PC-3 (cell line): Measurements from ENCODE around the gene GADD45GIP1. TPM values are rescaled to one million over a fixed set of nuclear protein-coding genes. Genes with fewer than 3 reads are reported as not detected.
"Not testable (repeated sequence)": the region's sequence is repeated elsewhere in the genome, so short reads cannot be mapped to it uniquely, and the experiment has no call there.

Source experiments
- ATAC-seq: fragments of 200-7000 bp; cut with Tn5 transposase; 2 replicates; pipeline ENCODE4 v1.9.1; 2020; ENCODE audit warnings: mild to moderate bottlenecking, moderate library complexity
- BruUV-seq: library from RNA; stranded (reverse); fragments of 400-500 nt; replicated peaks from 2 replicates; lab custom pipeline; 2021; lab: Mats Ljungman, UMichigan
- CTCF ChIA-PET: fragments of 300-600 bp; sonication (Branson Sonifier 250); formaldehyde crosslinking; loops from one replicate; lab custom pipeline; 2022; ENCODE audit warnings: antibody characterized with exemption; lab: Charles Lee
- POLR2A ChIA-PET: fragments of 300-600 bp; sonication (Branson Sonifier 250); formaldehyde crosslinking; loops from one replicate; lab custom pipeline; 2022; ENCODE audit warnings: antibody characterized with exemption; ENCODE audit not compliant: unreplicated experiment; lab: Charles Lee
- DNase-seq: peaks from one replicate; pipeline ENCODE4 v3.0.0-alpha.2; 2015
- H2AFZ ChIP-seq: fragments of 300-600 bp; sonication (generic); 2 replicates; pipeline ENCODE4 v1.6.0; 2016; ENCODE audit warnings: antibody characterized with exemption, low read length
- H3F3A ChIP-seq: fragments of 300-600 bp; sonication (generic); one replicate; pipeline ENCODE4 v1.6.0; 2017; ENCODE audit warnings: antibody characterized with exemption, low read length, control low read depth, mild to moderate bottlenecking; ENCODE audit not compliant: unreplicated experiment
- H3K27ac ChIP-seq: fragments of 300-600 bp; sonication (generic); 2 replicates; pipeline ENCODE4 v1.5.1; 2016; ENCODE audit warnings: mild to moderate bottlenecking, low read length
- H3K27me3 ChIP-seq: fragments of 300-600 bp; sonication (generic); 2 replicates; pipeline ENCODE4 v1.6.1; 2016; ENCODE audit warnings: low read length, mixed read lengths
- H3K36me3 ChIP-seq: fragments of 300-600 bp; sonication (generic); 2 replicates; pipeline ENCODE4 v1.6.1; 2016; ENCODE audit warnings: low read depth, mixed run types, low read length, mixed read lengths
- H3K4me1 ChIP-seq: fragments of 300-600 bp; sonication (generic); 2 replicates; pipeline ENCODE4 v1.5.1; 2016; ENCODE audit warnings: low read length; ENCODE audit not compliant: insufficient read depth
- H3K4me2 ChIP-seq: fragments of 300-600 bp; sonication (generic); 2 replicates; pipeline ENCODE4 v1.6.0; 2016; ENCODE audit warnings: low read length
- H3K4me3 ChIP-seq: fragments of 300-600 bp; sonication (generic); 2 replicates; pipeline ENCODE4 v1.5.1; 2016; ENCODE audit warnings: mild to moderate bottlenecking, low read length, mixed read lengths
- H3K79me2 ChIP-seq: fragments of 300-600 bp; sonication (generic); 2 replicates; pipeline ENCODE4 v1.6.1; 2017; ENCODE audit warnings: low read length, mixed read lengths
- H3K9ac ChIP-seq: fragments of 300-600 bp; sonication (generic); 2 replicates; pipeline ENCODE4 v1.6.0; 2016; ENCODE audit warnings: mild to moderate bottlenecking, low read length
- H3K9me2 ChIP-seq: fragments of 300-600 bp; sonication (generic); replicated peaks from 2 replicates; pipeline ENCODE4 v1.6.1; 2016; ENCODE audit warnings: mixed run types, low read length, mixed read lengths
- H3K9me3 ChIP-seq: fragments of 300-600 bp; sonication (generic); 2 replicates; pipeline ENCODE4 v1.6.1; 2016; ENCODE audit warnings: low read length, mixed read lengths
- H4K20me1 ChIP-seq: fragments of 300-600 bp; sonication (generic); 2 replicates; pipeline ENCODE4 v1.6.1; 2016; ENCODE audit warnings: low read length, mixed read lengths
- EZH2 ChIP-seq: fragments of 300-600 bp; sonication (generic); IDR thresholded peaks from one replicate; pipeline ENCODE4 v1.6.1; 2017; ENCODE audit warnings: antibody characterized with exemption, mild to moderate bottlenecking, low read length; ENCODE audit not compliant: unreplicated experiment
- EZH2phosphoT487 ChIP-seq: fragments of 300-600 bp; sonication (generic); IDR thresholded peaks from 2 replicates; pipeline ENCODE4 v1.6.1; 2018; ENCODE audit warnings: mild to moderate bottlenecking, antibody characterized with exemption, low read length, borderline replicate concordance
- intact Hi-C: fragments of 100-400 bp; cut with micrococcal nuclease; formaldehyde crosslinking; loops from 2 replicates; pipeline ENCODE4 v1.9.0; 2023
- total RNA-seq: library from RNA; depleted of rRNA; stranded (reverse); fragments of >200 nt; gene quantifications from 2 replicates; pipeline ENCODE4 v1.2.3, GENCODE V29; 2014
- TF ChIP-seq, protein P1 (sequence below): fragments of 300-600 bp; sonication (generic); conservative IDR thresholded peaks from 2 replicates; pipeline ENCODE4 v1.5.1; 2017; ENCODE audit warnings: antibody characterized with exemption, low read depth, mild to moderate bottlenecking, low read length

Gene GADD45GIP1
- total RNA-seq, 1 experiment from 2014 or later: 219 TPM

DNA sequence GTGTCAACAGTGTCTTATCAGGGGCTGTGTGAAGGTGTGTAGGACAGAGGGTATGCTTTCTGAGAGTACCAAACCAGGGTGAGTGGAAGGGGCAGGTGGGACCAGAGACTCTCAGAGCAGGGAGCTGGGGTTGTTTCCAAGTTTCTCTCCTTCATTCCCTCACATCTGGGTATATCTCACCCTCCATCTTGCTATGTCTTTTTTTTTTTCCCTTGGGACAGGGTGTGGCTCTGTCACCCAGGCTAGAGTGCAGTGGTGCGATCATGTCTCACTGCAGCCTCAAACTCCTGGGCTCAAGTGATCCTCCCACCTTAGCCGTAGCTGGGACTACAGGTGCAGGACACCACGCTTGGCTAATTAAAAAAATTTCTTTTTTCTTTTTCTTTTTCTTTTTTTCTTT lies 23.0 kb upstream of the GADD45GIP1 start:
- ChIA-PET POLR2A (no interaction called here), CTCF (no interaction called here)
- H3K9me2 ChIP-seq: no peaks in the 10 kb centered on the region

DNA sequence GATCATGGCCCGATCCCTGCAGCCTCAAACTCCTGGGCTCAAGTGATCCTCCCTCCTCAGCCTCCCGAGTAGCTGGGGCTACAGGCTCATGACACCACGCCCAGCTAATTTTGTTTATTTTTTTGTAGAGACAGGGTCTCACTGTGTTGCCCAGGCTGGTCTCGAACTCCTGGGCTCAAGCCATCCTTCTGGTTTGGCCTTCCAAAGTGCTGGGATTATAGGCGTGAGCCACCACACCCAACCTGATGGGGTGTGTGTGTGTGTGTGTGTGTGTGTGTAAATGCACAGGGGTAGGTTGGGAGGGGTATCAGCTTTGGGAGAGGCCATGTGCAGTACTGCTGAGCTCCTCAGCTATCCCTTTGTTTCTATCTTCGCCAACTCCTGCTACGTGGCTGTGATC lies 19.1 kb upstream of the GADD45GIP1 start:
- H3K27ac ChIP-seq, H3K4me2 ChIP-seq, BruUV-seq, H3K4me3 ChIP-seq, H3K4me1 ChIP-seq, H3K9ac ChIP-seq, POLR2A ChIA-PET, H2AFZ ChIP-seq, intact Hi-C loops, H3K9me3 ChIP-seq, ATAC-seq, H3K79me2 ChIP-seq, H3K27me3 ChIP-seq, DNase-seq, H4K20me1 ChIP-seq, H3K36me3 ChIP-seq, H3K9me2 ChIP-seq, H3F3A ChIP-seq: not testable (repeated sequence)
- CTCF ChIA-PET: interaction anchor here (0.6 to 3.0 kb wide), 5 partner anchors 11 to 285 kb away, joined by 3 to 53 read pairs (median 5); no protein-coding TSS in a partner anchor

More for the DNA sequence above, 23.0 kb upstream of the GADD45GIP1 start:
- Histone ChIP-seq H3K9ac (no peak overlapping the region), H3K27me3 (no peaks in the 10 kb centered on the region), H3K9me3 (no peaks in the 10 kb centered on the region), H3K4me3 (no peak overlapping the region), H3K79me2 (no peaks in the 10 kb centered on the region), H3F3A (no peaks in the 10 kb centered on the region), H3K27ac (no peak overlapping the region), H4K20me1 (no peaks in the 10 kb centered on the region), H3K36me3 (no peaks in the 10 kb centered on the region), H2AFZ (no peak overlapping the region), H3K4me2 (no peak overlapping the region), H3K4me1 (no peaks in the 10 kb centered on the region)
- DNase-seq: no peak
- intact Hi-C loops: loop anchor here (5.0 kb wide), 1 partner anchor 37 kb away; no protein-coding TSS in a partner anchor
- no peak for ATAC-seq
- TF ChIP-seq EZH2: no peak
- TF ChIP-seq, protein P1, sequence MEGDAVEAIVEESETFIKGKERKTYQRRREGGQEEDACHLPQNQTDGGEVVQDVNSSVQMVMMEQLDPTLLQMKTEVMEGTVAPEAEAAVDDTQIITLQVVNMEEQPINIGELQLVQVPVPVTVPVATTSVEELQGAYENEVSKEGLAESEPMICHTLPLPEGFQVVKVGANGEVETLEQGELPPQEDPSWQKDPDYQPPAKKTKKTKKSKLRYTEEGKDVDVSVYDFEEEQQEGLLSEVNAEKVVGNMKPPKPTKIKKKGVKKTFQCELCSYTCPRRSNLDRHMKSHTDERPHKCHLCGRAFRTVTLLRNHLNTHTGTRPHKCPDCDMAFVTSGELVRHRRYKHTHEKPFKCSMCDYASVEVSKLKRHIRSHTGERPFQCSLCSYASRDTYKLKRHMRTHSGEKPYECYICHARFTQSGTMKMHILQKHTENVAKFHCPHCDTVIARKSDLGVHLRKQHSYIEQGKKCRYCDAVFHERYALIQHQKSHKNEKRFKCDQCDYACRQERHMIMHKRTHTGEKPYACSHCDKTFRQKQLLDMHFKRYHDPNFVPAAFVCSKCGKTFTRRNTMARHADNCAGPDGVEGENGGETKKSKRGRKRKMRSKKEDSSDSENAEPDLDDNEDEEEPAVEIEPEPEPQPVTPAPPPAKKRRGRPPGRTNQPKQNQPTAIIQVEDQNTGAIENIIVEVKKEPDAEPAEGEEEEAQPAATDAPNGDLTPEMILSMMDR: no peak
- TF ChIP-seq EZH2phosphoT487: no peak
- no TSS peak for BruUV-seq

DNA sequence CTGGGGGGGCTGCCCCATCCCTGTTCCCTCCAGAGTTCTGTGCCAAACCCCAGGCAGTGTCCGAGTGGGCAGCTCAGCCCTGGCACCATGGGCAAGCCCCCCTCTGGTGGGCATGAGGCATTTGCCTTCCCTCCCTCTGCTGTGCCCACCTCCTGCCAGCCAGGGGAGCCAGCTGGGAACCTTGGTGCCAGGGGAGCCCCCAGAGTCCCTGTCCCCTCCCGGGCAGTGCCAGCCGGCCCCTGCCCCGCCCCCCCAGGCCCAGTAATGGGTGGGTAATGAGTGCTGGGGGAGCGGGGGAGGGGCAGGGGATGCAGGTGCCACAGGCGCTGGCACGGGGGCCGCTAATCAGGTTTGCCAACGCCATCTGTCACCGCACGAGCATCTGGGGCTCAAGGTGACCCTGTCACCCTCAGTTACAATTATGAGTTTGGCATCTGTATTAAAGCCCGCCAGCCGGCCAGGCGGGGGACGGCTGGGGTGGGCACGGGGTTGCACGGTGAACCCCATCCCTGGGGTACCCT lies 18.3 kb upstream of the GADD45GIP1 start:
- no peaks in the 10 kb centered on the region for H3K9me2 ChIP-seq
- POLR2A ChIA-PET: interaction anchor here (0.6 kb wide), 1 partner anchor 19 kb away, joined by 3 read pairs; no protein-coding TSS in a partner anchor
- H3K9me3 ChIP-seq: no peaks in the 10 kb centered on the region
- H3K4me2 ChIP-seq: no peak overlapping the region
- H3K79me2 ChIP-seq: no peaks in the 10 kb centered on the region
- no peak overlapping the region for H3K27ac ChIP-seq
- no peaks in the 10 kb centered on the region for H3K27me3 ChIP-seq
- H3K36me3 ChIP-seq: no peaks in the 10 kb centered on the region
- TF ChIP-seq EZH2 (no peak), EZH2phosphoT487 (no peak)
- TF ChIP-seq, protein P1: no peak
- intact Hi-C loops: no loop called here
- H3K4me1 ChIP-seq: no peaks in the 10 kb centered on the region
- no peak overlapping the region for H3K9ac ChIP-seq
- H3F3A ChIP-seq: no peaks in the 10 kb centered on the region
- no peak for ATAC-seq
- BruUV-seq: no TSS peak
- H2AFZ ChIP-seq: no peak overlapping the region
- H3K4me3 ChIP-seq: no peak overlapping the region
- CTCF ChIA-PET: interaction anchor here (0.6 to 1.1 kb wide), 2 partner anchors 10 to 55 kb away, joined by 3 to 4 read pairs; no protein-coding TSS in a partner anchor
- no peak for DNase-seq
- no peaks in the 10 kb centered on the region for H4K20me1 ChIP-seq
